ENCODE results near the gene MTX3.

MTX3 gene, protein sequence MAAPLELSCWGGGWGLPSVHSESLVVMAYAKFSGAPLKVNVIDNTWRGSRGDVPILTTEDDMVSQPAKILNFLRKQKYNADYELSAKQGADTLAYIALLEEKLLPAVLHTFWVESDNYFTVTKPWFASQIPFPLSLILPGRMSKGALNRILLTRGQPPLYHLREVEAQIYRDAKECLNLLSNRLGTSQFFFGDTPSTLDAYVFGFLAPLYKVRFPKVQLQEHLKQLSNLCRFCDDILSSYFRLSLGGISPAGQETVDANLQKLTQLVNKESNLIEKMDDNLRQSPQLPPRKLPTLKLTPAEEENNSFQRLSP

DNA sequence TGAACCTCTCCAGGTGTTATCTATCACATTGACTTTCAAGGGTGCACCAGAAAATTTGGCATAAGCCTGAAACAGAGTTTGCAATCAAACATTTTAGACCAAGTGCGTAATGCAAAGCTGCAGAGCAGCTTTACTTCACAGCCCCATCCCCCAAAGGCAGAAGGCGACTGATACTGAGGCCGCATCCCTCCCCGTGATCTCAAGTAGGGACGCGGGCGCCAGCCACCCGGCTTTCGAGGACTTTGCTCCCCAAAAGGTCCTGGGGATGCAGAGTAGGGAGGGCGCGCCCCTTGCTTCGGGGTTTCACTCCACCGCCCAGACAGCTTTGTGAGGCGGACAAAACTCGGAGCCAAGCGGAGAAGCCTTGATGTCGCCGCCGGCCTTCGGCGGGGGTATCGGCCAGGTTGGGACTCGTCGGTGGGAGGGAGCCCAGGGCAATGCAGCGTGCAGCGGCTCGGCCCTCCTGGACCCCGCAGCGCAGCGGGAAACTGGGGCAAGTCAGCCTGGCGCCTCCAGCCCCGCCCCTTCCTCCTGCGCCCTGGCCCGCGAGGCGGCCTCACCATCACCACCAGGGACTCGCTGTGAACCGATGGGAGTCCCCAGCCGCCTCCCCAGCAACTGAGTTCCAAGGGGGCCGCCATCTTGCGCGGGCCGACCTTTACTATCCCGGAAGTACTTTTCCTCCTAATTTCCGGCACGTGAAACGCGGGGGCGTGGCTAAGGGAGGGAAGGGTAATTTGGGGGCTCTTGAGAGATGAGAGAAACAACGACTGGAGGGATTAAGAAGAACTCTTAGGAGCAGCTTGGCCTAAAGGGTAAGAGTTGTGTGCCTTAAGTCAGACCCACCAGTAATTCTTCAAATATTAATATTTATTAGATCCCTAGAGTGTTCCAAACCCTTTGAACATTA is at the start of gene MTX3:
TSS of gene MTX3 (minus strand) at position 665 of the 910 bp plus-strand sequence. CDS start at position 641, 24 bp downstream.
- DNase-seq, result peak; percentile 96

DNA sequence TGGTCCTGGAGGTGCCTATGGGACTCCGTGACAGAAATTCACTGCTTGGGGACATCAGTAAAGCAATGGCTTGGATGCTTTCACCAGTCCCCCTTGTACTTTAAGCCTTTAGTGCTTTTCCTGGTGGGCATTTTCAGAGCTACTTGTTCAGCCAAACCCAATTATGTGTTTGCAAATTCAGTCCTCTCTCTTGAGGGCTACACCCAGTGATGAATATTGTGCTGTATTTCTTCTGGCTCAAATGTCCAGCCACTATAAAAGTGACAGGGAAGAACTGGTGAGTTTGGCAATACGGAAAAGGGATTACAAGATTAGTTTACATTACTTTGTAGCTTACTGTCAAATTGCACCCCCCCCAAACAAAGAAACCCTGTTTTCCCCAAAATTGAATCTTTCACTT is 48.6 kb upstream of the MTX3 start:
- DNase-seq, result no peak

DNA sequence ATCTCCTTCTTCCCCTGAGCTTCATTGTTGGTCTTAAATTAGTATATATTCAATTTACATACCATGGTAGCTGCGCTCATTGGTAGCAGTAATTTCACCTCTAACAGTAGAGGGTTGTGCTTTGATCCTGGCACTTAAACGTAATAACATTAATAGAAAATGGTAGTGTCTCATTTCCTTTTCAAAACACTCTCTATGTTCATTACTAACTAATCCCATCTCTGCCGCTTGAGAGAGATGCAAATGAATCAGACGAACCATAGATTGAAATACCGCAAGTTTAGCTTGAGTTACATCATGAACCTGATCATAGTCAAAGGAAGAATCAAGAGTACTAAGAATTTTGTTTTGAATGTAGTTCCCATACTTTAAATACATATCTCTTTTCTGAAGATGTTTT is 46.3 kb upstream of the MTX3 start:
- no peak for DNase-seq

DNA sequence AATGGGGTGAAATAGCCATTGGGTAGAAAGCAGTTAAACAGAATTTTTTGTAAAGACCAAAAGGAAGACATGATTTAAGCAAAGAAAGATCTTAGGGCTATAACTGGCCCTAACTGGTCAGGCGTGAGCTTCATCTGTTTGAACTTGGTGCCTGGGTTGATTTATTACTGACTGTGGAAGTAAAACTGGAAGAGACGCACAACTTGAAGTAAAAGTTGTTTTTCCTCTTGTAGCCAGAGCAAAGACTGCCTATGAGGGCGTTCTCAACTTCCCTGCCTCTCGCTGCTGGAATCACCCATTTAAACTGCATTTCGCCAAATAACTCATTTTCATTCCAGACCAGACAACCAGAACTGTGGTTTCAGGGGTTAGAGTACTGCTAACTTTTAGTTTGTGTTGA is 45.6 kb upstream of the MTX3 start:
- no peak for DNase-seq

DNA sequence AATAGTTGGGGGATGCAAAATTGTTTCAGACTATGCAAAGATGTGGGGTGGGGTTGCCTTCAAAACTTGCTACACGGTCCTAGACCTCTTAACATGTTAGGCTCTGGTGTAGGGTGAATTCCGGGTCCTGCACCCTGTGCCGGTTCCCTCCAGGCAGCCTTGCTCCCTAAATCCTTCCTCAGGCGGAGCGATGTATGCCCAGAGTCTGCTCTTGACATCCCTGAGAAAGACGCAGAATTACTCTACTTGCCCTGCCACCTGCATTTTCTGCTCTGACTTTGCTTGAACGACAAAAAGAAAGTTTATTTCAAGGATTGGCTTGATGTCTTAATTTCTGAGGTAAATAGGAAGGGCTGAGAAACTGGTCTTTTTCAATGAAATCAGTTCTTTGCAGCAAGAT is 44.8 kb upstream of the MTX3 start:
- DNase-seq, result no peak

DNA sequence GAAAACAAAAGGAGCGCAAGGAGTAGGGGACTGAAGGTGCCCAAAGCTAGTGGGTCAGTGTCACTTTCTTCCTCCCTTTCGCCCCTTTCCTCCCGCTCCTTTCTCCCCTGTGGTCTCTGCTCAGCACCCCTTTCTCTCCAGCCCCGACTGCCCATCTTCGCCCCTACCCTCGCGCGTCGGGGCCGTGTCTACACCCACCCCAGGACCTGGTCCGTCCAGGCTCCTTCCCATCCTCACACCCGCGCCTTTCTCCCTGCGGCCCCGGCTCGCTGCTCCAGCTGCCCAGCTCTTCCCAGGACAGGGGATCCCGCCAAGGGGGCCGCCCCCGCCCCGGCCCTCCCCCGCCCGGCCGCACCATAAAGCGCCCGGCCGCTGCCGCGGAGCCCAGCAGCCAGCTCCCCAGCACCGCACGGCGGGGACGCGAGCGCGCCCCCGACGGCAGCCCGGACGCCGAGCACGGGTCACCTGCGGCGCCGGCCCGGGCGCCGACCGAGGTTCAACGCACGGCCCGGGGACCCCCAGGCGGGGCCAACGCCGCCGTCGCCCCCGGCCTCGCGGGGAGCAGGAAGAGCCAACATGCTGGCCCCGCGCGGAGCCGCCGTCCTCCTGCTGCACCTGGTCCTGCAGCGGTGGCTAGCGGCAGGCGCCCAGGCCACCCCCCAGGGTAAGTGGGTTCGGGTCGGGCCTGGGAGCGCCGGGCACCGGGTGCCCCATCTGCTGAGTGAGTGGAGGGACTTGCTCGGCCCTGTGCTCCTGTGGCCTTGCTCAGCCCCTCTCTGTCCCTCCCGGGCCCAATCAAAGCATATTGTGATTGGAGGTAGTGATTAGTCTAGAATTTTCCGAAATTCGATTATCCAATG is 44.1 kb upstream of the MTX3 start, which contains the start of gene THBS4:
TSS of gene THBS4 (plus strand) at position 387 of the 860 bp plus-strand sequence. CDS start at position 577, 190 bp downstream.
- no peak for DNase-seq

DNA sequence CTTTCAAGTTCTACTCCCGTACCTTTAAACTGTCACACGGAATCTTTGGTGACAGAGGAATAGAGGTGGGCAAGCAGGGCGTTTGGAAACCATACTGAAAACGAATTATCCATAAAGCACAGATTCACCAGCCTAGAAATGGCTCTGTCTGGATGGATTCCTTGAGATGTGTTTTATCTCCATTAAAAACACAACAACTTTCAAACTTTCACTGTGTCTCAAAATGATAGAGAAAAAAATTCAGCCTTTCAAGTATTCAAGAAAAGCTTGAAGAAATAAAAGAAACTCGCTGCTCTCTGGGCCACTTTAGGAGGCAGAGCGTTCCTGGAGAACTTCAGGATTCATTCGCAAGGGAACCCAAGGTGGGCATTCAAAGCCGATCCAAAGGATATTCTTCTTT is 43.5 kb upstream of the MTX3 start:
- DNase-seq, result no peak

DNA sequence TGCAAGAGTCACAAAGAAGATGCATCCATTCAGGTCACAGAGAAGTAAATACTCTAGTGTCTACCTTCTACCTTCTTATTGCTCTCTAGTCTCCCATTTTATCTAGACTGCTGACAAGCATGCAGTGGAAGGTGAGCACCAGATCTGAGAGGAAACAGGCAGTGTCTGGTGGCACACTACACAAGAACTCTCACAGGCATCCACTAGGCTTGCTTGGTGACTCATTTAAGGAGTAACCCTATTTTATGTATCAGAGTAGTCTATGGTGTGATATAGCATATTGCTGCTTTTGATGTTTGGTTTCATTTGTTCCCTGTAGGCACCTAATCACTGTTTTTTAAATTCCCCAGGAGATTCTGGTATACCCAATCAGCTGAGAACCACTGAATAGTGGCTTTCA is 42.5 kb upstream of the MTX3 start:
- DNase-seq, result no peak

DNA sequence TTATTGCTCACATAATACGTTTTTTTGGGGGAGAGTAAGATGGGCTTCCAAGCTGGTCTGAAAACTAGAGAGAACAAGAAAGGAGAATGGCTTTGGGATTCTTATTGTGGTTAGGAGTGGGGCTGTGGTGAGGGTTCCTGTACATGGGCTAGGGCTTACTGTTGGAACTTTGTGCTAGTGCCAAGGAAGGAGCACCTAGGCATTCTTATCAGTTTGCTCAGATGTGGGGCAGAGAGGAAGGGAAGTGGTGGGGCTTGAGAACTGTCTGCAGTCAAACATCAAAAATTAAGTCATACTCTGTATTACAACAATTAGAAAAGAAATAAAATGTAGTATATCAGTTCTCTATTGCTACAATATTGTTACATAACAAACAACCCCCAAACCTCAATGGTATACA is 40.0 kb upstream of the MTX3 start:
- no peak for DNase-seq

DNA sequence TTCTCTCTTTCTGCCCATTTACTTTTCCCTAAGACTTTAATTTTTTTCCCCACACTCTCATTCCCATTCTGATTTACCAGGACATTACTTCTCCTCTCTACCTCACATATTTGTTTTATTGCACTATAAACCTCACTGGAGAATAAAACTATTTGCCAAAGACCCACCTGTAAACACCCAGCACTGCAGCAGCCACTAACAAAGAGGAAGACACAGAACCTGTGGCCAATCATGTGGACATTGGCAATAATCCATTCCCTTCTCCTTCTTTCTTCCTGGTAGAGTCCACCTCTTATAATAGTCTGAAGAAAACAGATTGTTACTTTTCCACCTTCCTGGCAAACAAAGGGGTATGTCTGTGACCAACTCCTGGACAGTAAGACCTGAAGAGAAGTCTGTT is 35.8 kb upstream of the MTX3 start:
- no peak for DNase-seq

DNA sequence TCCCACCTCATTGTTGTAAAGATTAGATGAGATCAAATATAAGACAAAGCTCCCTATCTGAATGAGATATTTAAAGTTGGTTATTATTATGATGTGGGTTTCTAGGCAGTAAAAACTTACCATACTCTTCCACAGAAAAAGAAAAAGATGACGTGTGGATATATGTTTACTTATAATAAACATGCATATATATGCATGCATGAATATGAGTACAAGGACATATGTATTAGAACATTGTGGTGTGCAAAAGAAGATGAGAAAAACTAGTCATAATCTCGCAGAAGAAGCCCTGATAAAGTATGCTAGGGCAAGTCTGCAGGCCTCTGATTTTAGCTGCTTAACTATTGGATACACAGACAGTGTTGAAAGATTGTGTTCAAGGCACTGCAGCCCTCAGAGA is 34.0 kb upstream of the MTX3 start:
- DNase-seq, result no peak

DNA sequence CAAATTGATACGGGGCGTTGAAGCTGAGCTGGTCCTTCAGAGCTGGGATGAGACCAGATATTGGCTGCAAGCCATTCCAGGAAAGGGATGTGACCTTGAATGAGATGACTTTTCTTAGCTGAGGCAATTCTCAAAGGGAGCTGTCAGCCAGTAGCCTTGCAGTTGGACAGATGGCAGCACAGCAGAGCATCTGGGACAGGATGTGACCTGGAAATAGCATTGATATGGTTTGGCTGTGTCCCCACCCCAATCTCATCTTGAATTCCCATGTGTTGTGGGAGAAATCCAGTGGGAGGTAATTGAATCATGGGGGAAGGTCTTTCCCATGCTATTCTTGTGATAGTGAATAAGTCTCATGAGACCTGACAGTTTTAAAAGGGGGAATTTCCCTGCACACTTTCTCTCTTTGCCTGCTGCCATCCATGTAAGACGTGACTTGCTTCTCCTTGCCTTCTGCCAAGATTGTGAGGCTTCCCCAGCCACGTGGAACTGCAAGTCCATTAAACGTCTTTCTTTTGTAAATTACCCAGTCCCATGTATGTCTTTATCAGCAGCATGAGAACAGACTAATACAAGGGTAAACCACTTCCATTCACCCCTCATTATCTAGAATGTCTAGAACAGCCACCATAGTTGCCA is 19.8 kb upstream of the MTX3 start:
- no peak for DNase-seq

DNA sequence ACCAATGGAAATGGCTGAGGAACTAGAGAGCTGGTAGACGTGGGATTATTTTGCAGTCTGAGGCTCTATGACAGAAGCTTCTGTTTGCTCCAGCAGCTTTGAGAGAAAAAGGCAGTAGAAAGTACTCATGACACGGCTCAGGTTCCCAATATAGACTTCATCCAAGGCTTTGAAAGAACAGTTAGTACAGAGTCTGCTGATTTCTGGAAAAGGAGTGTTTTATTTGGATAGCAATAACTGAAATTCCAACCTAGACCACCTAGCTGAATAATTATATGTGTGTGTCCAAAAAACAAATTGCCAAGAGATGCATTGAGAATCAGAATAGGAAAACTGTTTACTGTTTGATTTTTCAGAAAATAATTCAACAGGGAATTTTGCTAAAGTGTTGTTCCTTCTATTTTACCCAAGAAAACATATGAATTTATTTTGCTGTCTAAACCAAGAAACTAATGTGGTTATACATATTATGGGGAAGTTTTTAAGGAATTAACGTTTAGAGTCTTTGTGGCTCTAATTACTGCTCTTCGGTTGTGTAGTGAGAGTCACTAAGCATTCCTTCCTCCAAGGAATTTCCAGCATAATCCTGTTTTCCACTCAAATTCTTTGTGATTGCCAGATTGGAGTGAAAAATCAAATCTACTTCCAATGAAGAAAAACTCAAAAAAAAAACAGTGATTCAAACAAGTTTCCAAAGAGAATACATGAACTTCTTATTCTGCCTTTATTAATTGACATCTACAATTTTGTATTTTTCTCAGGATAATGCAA is 18.1 kb upstream of the MTX3 start:
- DNase-seq, result no peak

DNA sequence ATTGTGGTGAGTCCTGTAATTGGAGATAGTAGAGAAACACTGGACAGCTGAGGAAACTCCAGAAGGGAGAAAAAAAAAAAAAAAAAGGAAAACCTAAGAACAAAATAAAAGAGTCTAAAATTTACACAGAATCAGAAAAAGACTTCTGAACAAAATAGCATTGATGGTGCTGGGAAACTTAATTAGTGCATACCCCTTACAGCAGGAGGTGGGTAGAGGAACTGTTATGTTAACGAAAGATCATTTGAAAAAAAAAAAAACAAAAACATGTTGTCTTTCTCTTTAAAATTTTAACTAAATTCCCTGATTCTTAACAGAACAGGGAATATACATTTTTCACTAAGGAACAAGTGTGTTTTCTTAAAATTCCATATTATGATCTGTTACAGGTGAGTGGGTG is 11.6 kb upstream of the MTX3 start:
- DNase-seq, result no peak

DNA sequence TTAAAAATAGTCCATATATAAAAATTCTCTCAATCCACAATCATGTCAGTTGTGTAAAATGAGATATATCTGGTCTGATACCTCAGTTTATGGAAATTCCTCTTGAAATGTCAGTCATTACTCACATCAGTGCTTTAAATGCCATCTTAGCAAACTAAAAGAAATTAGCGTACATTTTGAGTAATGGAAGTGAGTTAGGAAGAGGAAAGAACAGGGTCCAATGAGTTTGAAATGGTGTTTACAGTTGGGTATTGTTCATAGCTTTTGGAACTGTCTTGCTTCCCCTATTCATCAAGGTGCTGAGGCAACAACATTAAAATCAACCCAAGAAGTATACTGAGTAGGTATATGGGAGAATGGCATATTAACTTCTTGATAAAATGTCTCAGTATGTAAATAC is 8.7 kb upstream of the MTX3 start:
- DNase-seq, result no peak

DNA sequence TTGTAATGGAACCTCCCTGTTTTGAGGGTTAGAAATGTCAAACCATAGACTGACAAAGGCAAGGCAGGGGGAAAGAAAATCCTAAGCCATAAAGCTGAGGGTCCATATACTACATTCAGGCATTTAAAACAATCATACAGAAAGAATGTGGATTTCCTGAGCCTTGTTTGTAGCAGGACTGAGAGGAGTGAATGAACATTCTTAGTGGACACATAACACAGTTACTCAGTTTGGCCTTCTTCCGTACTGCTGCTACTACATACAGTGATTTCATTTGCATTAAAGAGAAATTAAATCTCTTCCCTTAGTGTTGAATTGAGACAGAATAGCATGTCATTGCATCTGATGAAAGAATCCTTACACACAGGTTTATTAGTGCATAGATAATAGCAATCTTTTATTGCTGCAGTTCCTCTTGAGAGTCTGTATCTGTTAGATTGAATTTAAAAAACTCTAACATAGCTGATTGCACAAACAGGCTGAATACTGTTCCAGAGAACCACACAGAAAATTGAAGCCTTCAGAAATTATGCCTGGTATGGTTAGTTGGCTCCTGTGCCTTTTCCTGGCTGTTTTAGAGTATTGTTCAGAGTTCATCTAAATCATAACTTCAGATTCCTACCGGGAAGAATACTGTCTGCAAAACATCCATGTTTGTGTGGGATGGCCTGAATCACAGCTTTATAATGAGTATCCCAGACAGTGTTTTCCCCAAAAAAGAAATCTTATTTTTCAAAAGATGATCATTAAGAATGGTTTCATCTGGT is 2.0 kb upstream of the MTX3 start:
- DNase-seq, result no peak

DNA sequence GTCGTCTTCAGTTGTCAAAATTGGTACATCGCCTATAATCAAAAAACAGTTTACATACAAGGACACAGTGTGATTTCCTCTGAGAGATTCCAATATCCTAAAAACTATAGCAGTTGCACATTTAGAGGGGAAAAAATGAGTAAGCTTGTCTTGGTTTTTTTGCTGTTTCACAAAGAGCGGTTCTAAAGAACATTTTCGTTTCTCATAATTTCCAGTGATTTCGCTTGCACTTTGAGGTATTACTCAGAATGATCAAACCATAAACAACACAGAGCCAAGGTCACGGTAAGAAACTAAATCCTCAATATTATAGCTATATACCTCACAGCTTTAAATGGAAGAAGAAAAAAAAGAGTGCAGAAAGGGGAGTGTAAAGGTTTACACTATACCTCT is 861 bp downstream of the MTX3 start:
- DNase-seq, result no peak

DNA sequence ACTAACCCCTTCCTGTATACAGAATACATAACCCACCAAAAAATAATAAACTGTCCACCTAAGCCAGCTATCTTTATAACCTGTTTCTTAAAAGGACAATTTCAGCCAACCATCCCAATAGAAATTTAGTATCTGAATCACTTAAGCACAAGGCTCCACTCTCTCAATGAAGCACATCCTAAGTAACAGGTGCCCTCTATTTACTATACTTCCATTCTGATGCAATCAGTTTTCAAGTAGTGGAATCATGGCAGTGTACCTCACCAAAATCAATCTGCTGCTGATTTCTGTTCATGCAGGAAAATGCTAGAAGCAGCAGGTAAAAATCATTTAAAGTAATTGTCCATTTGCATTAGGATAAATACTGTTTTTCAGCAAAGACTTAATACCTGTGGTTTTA is 4.8 kb downstream of the MTX3 start:
- no peak for DNase-seq

DNA sequence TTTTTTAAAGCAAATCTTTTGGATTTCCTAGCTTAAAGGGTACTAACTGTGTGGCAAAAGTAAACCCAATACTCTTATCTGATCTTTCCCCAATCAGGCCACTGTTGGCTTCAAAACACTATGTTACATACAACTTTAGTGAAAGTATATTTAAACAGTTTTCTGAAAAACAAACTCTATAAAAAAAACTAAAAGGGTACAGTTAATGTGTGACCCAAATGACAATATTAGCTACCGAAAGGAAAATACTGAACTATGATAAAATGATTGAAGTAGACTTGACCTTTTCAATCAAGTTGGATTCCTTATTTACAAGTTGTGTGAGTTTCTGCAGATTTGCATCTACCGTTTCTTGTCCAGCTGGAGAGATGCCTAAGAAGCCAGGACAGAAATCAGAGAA is 5.8 kb downstream of the MTX3 start:
- no peak for DNase-seq

DNA sequence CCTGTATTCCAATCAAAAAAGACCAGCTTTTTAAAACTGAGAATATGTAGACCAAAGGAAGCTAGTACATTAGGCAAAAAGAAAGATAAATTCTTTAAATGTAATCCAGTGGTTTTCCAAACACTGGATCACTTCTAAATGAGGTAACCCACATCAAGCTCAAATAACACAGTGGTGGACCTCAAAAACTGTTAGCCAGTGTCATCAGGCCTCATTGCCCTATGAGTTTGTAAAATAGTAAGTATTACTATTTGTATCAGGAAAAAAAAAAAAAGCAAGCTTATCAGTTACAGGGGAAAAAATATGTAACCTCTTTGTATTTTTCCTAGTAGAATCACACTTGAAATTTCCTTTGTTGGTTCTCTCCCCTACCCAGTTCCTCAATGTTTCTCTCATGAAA is 6.7 kb downstream of the MTX3 start:
- no peak for DNase-seq

DNA sequence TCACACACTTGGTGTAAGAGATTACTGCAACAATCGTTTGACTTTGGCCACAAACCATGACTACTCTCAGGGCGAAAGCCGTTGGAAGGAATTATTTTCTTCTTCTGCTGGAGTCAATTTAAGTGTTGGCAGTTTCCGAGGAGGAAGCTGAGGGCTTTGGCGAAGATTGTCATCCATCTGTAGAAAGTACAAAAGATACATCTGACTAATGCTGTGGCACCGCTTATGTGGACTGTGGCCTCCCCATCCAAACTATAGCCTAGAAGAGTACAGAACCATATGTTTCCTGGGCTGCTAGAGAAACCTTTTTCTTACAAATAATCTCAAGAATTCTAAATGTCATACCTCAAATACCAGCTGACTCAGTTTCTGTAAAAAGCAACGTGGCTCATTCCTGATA is 7.4 kb downstream of the MTX3 start:
- DNase-seq, result no peak

Data from stimulated activated CD8-positive, alpha-beta memory T cell treated with anti-CD3 and anti-CD28 coated beads, Interleukin-4, amount 100 ng/mL, for 48 hours (primary cell).